ENCODE data around the gene CD84. TPM values are rescaled to one million over a fixed set of nuclear protein-coding genes. Genes with fewer than 3 reads are reported as not detected.

The CD84 gene
- total RNA-seq, 1 donor from 2014 or later = not detected

- no peaks in the 10 kb centered on the region for H3K27me3 ChIP-seq (ENCODE audit: control insufficient read depth, insufficient read depth, low read length)
- DNase-seq (ENCODE audit: low read depth) = no peak
- TF ChIP-seq CTCF (IDR thresholded peaks at IDR 0.05; ENCODE audit: insufficient read depth, low read length, poor library complexity, severe bottlenecking) = no peak
- no peak overlapping the region for H3K4me3 ChIP-seq (ENCODE audit: low read depth, low read length)
- no peaks in the 10 kb centered on the region for H3K36me3 ChIP-seq (ENCODE audit: control insufficient read depth, insufficient read depth, low read length)
These were observed 2.9 kb downstream of the CD84 start for GRCh38 chr1:160576390-160576789.

- Histone ChIP-seq H3K4me3 (ENCODE audit: low read depth, low read length) (no peak overlapping the region), H3K36me3 (ENCODE audit: control insufficient read depth, insufficient read depth, low read length) (no peaks in the 10 kb centered on the region), H3K27me3 (ENCODE audit: control insufficient read depth, insufficient read depth, low read length) (no peaks in the 10 kb centered on the region)
- DNase-seq (ENCODE audit: low read depth) = no peak
- TF ChIP-seq CTCF (IDR thresholded peaks at IDR 0.05; ENCODE audit: insufficient read depth, low read length, poor library complexity, severe bottlenecking) = no peak
These were observed 4.1 kb downstream of the CD84 start for GRCh38 chr1:160575112-160575664.

- Histone ChIP-seq H3K27me3 (ENCODE audit: control insufficient read depth, insufficient read depth, low read length) (no peaks in the 10 kb centered on the region), H3K36me3 (ENCODE audit: control insufficient read depth, insufficient read depth, low read length) (no peaks in the 10 kb centered on the region), H3K4me3 (ENCODE audit: low read depth, low read length) (no peak overlapping the region)
- no peak for DNase-seq (ENCODE audit: low read depth)
- no peak for TF ChIP-seq CTCF (IDR thresholded peaks at IDR 0.05; ENCODE audit: insufficient read depth, low read length, poor library complexity, severe bottlenecking)
These were observed 8.5 kb downstream of the CD84 start for GRCh38 chr1:160570840-160571239.

- Histone ChIP-seq H3K4me3 (ENCODE audit: low read depth, low read length) (no peak overlapping the region), H3K36me3 (ENCODE audit: control insufficient read depth, insufficient read depth, low read length) (no peaks in the 10 kb centered on the region), H3K27me3 (ENCODE audit: control insufficient read depth, insufficient read depth, low read length) (no peaks in the 10 kb centered on the region)
- DNase-seq (ENCODE audit: low read depth) = no peak
- TF ChIP-seq CTCF (IDR thresholded peaks at IDR 0.05; ENCODE audit: insufficient read depth, low read length, poor library complexity, severe bottlenecking) = no peak
These were observed 9.5 kb downstream of the CD84 start for GRCh38 chr1:160569806-160570205.

- H3K27me3 ChIP-seq (ENCODE audit: control insufficient read depth, insufficient read depth, low read length) = no peaks in the 10 kb centered on the region
- no peaks in the 10 kb centered on the region for H3K36me3 ChIP-seq (ENCODE audit: control insufficient read depth, insufficient read depth, low read length)
- DNase-seq (ENCODE audit: low read depth) = no peak
- H3K4me3 ChIP-seq (ENCODE audit: low read depth, low read length) = no peak overlapping the region
- TF ChIP-seq CTCF (IDR thresholded peaks at IDR 0.05; ENCODE audit: insufficient read depth, low read length, poor library complexity, severe bottlenecking) = no peak
These were observed 11.2 kb downstream of the CD84 start for GRCh38 chr1:160567858-160568682.

Data from kidney epithelial cell (primary cell).